ENCODE measurements around the gene CDY2B.
"Not testable (repeated sequence)": the region's sequence is repeated elsewhere in the genome, so short reads cannot be mapped to it uniquely, and the experiment has no call there.

Gene CDY2B, protein sequence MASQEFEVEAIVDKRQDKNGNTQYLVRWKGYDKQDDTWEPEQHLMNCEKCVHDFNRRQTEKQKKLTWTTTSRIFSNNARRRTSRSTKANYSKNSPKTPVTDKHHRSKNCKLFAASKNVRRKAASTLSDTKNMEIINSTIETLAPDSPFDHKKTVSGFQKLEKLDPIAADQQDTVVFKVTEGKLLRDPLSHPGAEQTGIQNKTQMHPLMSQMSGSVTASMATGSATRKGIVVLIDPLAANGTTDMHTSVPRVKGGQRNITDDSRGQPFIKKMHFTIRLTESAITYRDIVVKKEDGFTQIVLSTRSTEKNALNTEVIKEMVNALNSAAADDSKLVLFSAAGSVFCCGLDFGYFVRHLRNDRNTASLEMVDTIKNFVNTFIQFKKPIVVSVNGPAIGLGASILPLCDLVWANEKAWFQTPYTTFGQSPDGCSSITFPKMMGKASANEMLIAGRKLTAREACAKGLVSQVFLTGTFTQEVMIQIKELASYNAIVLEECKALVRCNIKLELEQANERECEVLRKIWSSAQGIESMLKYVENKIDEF

GRCh38 chrY:17880120-17880519 lies at the start of gene CDY2B:
Gene CDY2B, minus strand, starts transcription at chrY:17880220. Its CDS starts 328 bp downstream, at chrY:17879892.
- not testable (repeated sequence) for H3K27ac ChIP-seq (ENCODE audit: low read depth, low read length, poor library complexity, severe bottlenecking); H3K4me1 ChIP-seq (ENCODE audit: insufficient read depth, low read length, severe bottlenecking); H3K9ac ChIP-seq (ENCODE audit: low read length); H3K27me3 ChIP-seq (ENCODE audit: insufficient read depth, low read length); H4K20me1 ChIP-seq (ENCODE audit: insufficient read depth, low read length); H3K4me2 ChIP-seq (ENCODE audit: low read length); H3K79me2 ChIP-seq (ENCODE audit: insufficient read depth, low read length); H3K9me2 ChIP-seq (ENCODE audit: low read depth, low read length); H3K36me3 ChIP-seq (ENCODE audit: insufficient read depth, low read length); H3K4me3 ChIP-seq (ENCODE audit: low read depth, low read length, poor library complexity, severe bottlenecking); H2AFZ ChIP-seq (ENCODE audit: low read length); H3K9me3 ChIP-seq (ENCODE audit: low read length); H3F3A ChIP-seq (ENCODE audit: insufficient read depth, low read length)

GRCh38 chrY:17908009-17908408 lies 28.0 kb upstream of the CDY2B start:
- not testable (repeated sequence) for H3K9me3 ChIP-seq (ENCODE audit: low read length); H3K4me1 ChIP-seq (ENCODE audit: insufficient read depth, low read length, severe bottlenecking); H3K4me3 ChIP-seq (ENCODE audit: low read depth, low read length, poor library complexity, severe bottlenecking); H3K9me2 ChIP-seq (ENCODE audit: low read depth, low read length); H3K9ac ChIP-seq (ENCODE audit: low read length); H2AFZ ChIP-seq (ENCODE audit: low read length); H3K27me3 ChIP-seq (ENCODE audit: insufficient read depth, low read length); H3K36me3 ChIP-seq (ENCODE audit: insufficient read depth, low read length); H3K79me2 ChIP-seq (ENCODE audit: insufficient read depth, low read length); H4K20me1 ChIP-seq (ENCODE audit: insufficient read depth, low read length); H3K4me2 ChIP-seq (ENCODE audit: low read length); H3K27ac ChIP-seq (ENCODE audit: low read depth, low read length, poor library complexity, severe bottlenecking); H3F3A ChIP-seq (ENCODE audit: insufficient read depth, low read length)

- not testable (repeated sequence) for H3K79me2 ChIP-seq (ENCODE audit: insufficient read depth, low read length); H3K4me1 ChIP-seq (ENCODE audit: insufficient read depth, low read length, severe bottlenecking); H3K9ac ChIP-seq (ENCODE audit: low read length); H4K20me1 ChIP-seq (ENCODE audit: insufficient read depth, low read length); H3K4me3 ChIP-seq (ENCODE audit: low read depth, low read length, poor library complexity, severe bottlenecking); H3K36me3 ChIP-seq (ENCODE audit: insufficient read depth, low read length); H3K9me3 ChIP-seq (ENCODE audit: low read length); H3K9me2 ChIP-seq (ENCODE audit: low read depth, low read length); H3K4me2 ChIP-seq (ENCODE audit: low read length); H3K27ac ChIP-seq (ENCODE audit: low read depth, low read length, poor library complexity, severe bottlenecking); H2AFZ ChIP-seq (ENCODE audit: low read length); H3K27me3 ChIP-seq (ENCODE audit: insufficient read depth, low read length); H3F3A ChIP-seq (ENCODE audit: insufficient read depth, low read length)
Observed at GRCh38 chrY:17907351-17907750, 27.3 kb upstream of the CDY2B start.

DNA sequence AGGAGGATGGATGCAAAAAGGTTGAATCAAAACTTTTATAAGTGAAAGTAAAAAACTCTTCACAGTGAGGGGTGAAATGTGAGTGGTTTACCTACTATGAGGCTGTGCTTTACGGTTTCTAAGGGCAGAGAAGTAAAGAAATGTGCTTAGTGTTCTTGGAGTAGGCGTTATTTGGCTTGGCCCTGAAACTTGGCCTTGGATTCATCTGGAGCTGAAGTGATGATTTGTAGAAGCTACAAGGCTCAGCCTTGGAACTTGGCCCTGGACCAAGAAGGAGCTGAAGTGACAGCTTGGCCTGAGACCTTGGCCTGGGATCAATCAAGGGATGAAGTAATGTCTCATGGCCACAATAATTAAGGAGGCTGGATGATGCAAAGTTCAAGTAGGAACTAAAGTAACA lies 1.7 kb upstream of the CDY2B start:
- H3K27me3 ChIP-seq (ENCODE audit: insufficient read depth, low read length); H4K20me1 ChIP-seq (ENCODE audit: insufficient read depth, low read length); H3K9me2 ChIP-seq (ENCODE audit: low read depth, low read length); H3K9ac ChIP-seq (ENCODE audit: low read length); H3F3A ChIP-seq (ENCODE audit: insufficient read depth, low read length); H3K79me2 ChIP-seq (ENCODE audit: insufficient read depth, low read length); H3K27ac ChIP-seq (ENCODE audit: low read depth, low read length, poor library complexity, severe bottlenecking); H3K9me3 ChIP-seq (ENCODE audit: low read length); H2AFZ ChIP-seq (ENCODE audit: low read length); H3K4me1 ChIP-seq (ENCODE audit: insufficient read depth, low read length, severe bottlenecking); H3K36me3 ChIP-seq (ENCODE audit: insufficient read depth, low read length); H3K4me2 ChIP-seq (ENCODE audit: low read length); H3K4me3 ChIP-seq (ENCODE audit: low read depth, low read length, poor library complexity, severe bottlenecking): not testable (repeated sequence)

GRCh38 chrY:17876767-17877166 lies 3.3 kb downstream of the CDY2B start:
- not testable (repeated sequence) for H3K9me3 ChIP-seq (ENCODE audit: low read length); H4K20me1 ChIP-seq (ENCODE audit: insufficient read depth, low read length); H3F3A ChIP-seq (ENCODE audit: insufficient read depth, low read length)

GRCh38 chrY:17875401-17875800 lies 4.6 kb downstream of the CDY2B start:
- not testable (repeated sequence) for H3K9ac ChIP-seq (ENCODE audit: low read length); H4K20me1 ChIP-seq (ENCODE audit: insufficient read depth, low read length); H3K79me2 ChIP-seq (ENCODE audit: insufficient read depth, low read length); H3K9me3 ChIP-seq (ENCODE audit: low read length); H3K27ac ChIP-seq (ENCODE audit: low read depth, low read length, poor library complexity, severe bottlenecking); H2AFZ ChIP-seq (ENCODE audit: low read length); H3K4me3 ChIP-seq (ENCODE audit: low read depth, low read length, poor library complexity, severe bottlenecking); H3K4me1 ChIP-seq (ENCODE audit: insufficient read depth, low read length, severe bottlenecking); H3K36me3 ChIP-seq (ENCODE audit: insufficient read depth, low read length); H3F3A ChIP-seq (ENCODE audit: insufficient read depth, low read length); H3K4me2 ChIP-seq (ENCODE audit: low read length); H3K27me3 ChIP-seq (ENCODE audit: insufficient read depth, low read length); H3K9me2 ChIP-seq (ENCODE audit: low read depth, low read length)

More at GRCh38 chrY:17876767-17877166, 3.3 kb downstream of the CDY2B start:
- H3K79me2 ChIP-seq (ENCODE audit: insufficient read depth, low read length); H3K9ac ChIP-seq (ENCODE audit: low read length); H3K36me3 ChIP-seq (ENCODE audit: insufficient read depth, low read length); H2AFZ ChIP-seq (ENCODE audit: low read length); H3K4me3 ChIP-seq (ENCODE audit: low read depth, low read length, poor library complexity, severe bottlenecking); H3K27me3 ChIP-seq (ENCODE audit: insufficient read depth, low read length); H3K9me2 ChIP-seq (ENCODE audit: low read depth, low read length); H3K4me2 ChIP-seq (ENCODE audit: low read length); H3K27ac ChIP-seq (ENCODE audit: low read depth, low read length, poor library complexity, severe bottlenecking); H3K4me1 ChIP-seq (ENCODE audit: insufficient read depth, low read length, severe bottlenecking): not testable (repeated sequence)

- H3K9ac ChIP-seq (ENCODE audit: low read length); H3K9me3 ChIP-seq (ENCODE audit: low read length); H3K4me2 ChIP-seq (ENCODE audit: low read length); H3K9me2 ChIP-seq (ENCODE audit: low read depth, low read length); H3K4me1 ChIP-seq (ENCODE audit: insufficient read depth, low read length, severe bottlenecking); H3K36me3 ChIP-seq (ENCODE audit: insufficient read depth, low read length); H3K27ac ChIP-seq (ENCODE audit: low read depth, low read length, poor library complexity, severe bottlenecking); H4K20me1 ChIP-seq (ENCODE audit: insufficient read depth, low read length); H3F3A ChIP-seq (ENCODE audit: insufficient read depth, low read length); H3K4me3 ChIP-seq (ENCODE audit: low read depth, low read length, poor library complexity, severe bottlenecking); H3K79me2 ChIP-seq (ENCODE audit: insufficient read depth, low read length); H3K27me3 ChIP-seq (ENCODE audit: insufficient read depth, low read length); H2AFZ ChIP-seq (ENCODE audit: low read length): not testable (repeated sequence)
Observed at GRCh38 chrY:17871194-17871903, 8.7 kb downstream of the CDY2B start.
